ENCODE measurements around the gene LYRM2. TPM values are rescaled to one million over a fixed set of nuclear protein-coding genes. Genes with fewer than 3 reads are reported as not detected.
A peak's percentile ranks its signal among the peaks of the same experiment; 100 is the strongest.

LYRM2 gene
- total RNA-seq, 1 donor from 2014 or later: 11.3 TPM

DNA sequence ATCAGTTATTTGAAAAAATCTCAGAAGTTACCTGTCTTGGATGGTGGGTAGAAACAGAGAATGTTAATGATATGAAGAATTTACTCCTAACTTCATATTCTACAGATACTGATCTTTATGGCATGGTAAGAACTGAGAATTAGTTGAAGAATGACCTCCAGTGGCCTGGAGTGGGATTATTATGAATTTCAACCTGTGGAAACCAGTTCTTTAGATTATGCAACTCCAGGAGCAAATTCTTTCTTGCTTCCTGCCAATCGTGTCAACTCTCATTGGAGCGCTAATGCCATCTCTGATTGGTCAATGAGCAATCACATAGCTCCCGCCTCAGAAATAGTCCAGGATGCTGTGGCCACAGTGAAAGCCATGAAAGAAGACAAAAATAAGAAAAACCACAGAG, 40.6 kb downstream of the LYRM2 start:
- DNase-seq (ENCODE audit: low read depth): peak; percentile 23
- no peak overlapping the region for H3K4me3 ChIP-seq (ENCODE audit: low read depth, low read length)
- TF ChIP-seq CTCF (conservative IDR thresholded peaks at IDR 0.05; ENCODE audit: low read depth, low read length): peak; percentile 34

GRCh38 chr6:89597372-89597771, 41.2 kb downstream of the LYRM2 start:
- no peak for TF ChIP-seq CTCF (conservative IDR thresholded peaks at IDR 0.05; ENCODE audit: low read depth, low read length)
- no peak for DNase-seq (ENCODE audit: low read depth)
- H3K4me3 ChIP-seq (ENCODE audit: low read depth, low read length): no peak overlapping the region

- no peak for DNase-seq (ENCODE audit: low read depth)
- TF ChIP-seq CTCF (conservative IDR thresholded peaks at IDR 0.05; ENCODE audit: low read depth, low read length): no peak
- no peak overlapping the region for H3K4me3 ChIP-seq (ENCODE audit: low read depth, low read length)
Observed at GRCh38 chr6:89596484-89596883, 42.1 kb downstream of the LYRM2 start.

DNA sequence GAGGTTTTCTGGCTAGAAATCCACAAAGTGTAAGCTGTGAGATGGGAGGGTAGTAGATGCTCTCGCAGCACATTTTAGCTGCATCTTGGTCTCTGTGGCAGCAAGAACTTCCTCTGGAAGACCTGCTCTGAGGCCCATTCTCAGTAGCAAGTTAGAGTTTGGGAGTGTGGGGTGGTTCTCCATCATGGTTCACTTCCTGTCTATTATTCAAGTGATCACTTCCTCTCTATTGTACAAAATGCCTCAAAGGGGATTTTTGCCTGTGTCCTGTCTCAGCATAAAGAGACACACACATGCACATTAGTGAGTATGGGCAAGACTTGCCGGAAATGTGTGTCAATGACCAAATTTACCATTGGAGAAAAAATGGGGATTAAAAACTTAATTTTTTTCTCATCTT, 42.5 kb downstream of the LYRM2 start:
- no peak for TF ChIP-seq CTCF (conservative IDR thresholded peaks at IDR 0.05; ENCODE audit: low read depth, low read length)
- no peak for DNase-seq (ENCODE audit: low read depth)
- H3K4me3 ChIP-seq (ENCODE audit: low read depth, low read length): no peak overlapping the region

DNA sequence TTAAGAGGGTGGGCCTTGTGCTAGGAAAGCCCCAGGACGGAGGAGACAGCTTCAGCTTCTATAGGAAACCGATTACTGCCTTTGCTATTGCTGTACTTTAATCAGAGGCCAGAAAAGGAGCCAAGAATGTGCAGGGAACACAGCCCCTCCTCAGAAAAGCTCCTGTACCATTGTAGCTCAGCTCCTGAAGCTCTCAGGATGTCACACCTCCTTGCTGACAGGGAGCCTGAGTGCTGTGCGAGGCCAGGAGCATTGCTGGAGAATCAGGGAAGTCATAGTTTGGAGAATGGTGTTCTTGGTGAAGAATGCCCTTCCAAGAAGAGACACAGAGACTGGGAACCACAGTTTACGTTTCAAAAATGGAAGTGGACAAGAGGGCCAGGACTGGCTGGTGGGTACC, 46.8 kb downstream of the LYRM2 start:
- no peak for DNase-seq (ENCODE audit: low read depth)
- TF ChIP-seq CTCF (conservative IDR thresholded peaks at IDR 0.05; ENCODE audit: low read depth, low read length): no peak

GRCh38 chr6:89590133-89590532, 48.4 kb downstream of the LYRM2 start:
- no peak overlapping the region for H3K4me3 ChIP-seq (ENCODE audit: low read depth, low read length)
- no peak for DNase-seq (ENCODE audit: low read depth)
- no peak for TF ChIP-seq CTCF (conservative IDR thresholded peaks at IDR 0.05; ENCODE audit: low read depth, low read length)

More for the DNA sequence above, 46.8 kb downstream of the LYRM2 start:
- H3K4me3 ChIP-seq (ENCODE audit: low read depth, low read length): no peak overlapping the region

DNA sequence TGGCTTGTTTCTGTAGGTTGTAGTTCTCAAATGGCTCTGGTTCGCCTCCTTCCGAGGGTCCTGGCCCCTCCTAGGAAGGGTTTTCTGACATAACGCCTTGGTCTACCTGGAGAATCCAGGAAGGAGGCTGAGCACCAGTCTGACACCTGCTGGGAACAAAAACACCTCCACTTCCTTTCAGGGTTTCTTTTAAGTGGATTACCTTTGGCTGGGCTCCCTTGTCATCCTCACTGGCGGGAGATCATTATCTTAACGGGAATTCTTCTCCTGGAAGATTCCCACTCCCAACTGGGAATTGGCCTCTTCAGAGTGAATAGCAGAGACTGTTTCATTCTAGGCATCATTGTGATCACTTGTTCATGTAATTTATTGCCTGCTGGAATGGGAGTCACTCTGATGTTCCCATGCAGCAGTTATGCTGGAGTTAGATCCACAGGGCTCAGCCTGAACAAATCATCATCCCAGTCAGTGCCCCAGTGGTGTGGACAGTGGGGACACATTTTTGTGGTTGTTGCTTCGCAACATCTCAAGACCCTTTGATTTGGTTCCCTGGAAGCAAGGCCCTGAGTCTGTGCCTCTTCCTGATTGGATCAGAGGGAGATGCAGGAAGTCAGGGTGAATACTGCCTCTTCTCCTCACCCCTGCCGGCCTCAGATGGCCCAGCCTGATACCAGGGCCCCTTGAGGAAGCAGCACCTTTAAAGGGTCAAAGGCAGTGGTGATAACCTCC, 49.1 kb downstream of the LYRM2 start:
- H3K4me3 ChIP-seq (ENCODE audit: low read depth, low read length): no peak overlapping the region
- no peak for TF ChIP-seq CTCF (conservative IDR thresholded peaks at IDR 0.05; ENCODE audit: low read depth, low read length)
- DNase-seq (ENCODE audit: low read depth): no peak

All from epithelial cell of proximal tubule (primary cell).